HEK293T (cell line): ENCODE results near the gene PRR29.

ENCODE experiments used
- CTCF ChIA-PET: fragments of 350-600 bp; formaldehyde crosslinking; extraction: SDS; loops from one replicate; lab custom pipeline; 2021; ENCODE audit warnings: antibody characterized with exemption, inconsistent platforms; lab: Yijun Ruan, JAX
- POLR2A ChIA-PET: fragments of 350-600 bp; formaldehyde crosslinking; extraction: SDS; loops from one replicate; lab custom pipeline; 2020; ENCODE audit warnings: antibody characterized with exemption, inconsistent platforms; lab: Yijun Ruan, JAX
- DNase-seq: peaks from one replicate; pipeline ENCODE4 v3.0.0; 2012; ENCODE audit warnings: mixed read lengths; ENCODE audit errors: extremely low spot score
- ARNT ChIP-seq: fragments of 450-650 bp; IDR thresholded peaks from 2 replicates; pipeline ENCODE4 v1.6.1; 2017; ENCODE audit warnings: mild to moderate bottlenecking
- BHLHE40 ChIP-seq: fragments of 450-650 bp; IDR thresholded peaks from 2 replicates; pipeline ENCODE4 v1.6.1; 2016; ENCODE audit warnings: mild to moderate bottlenecking, moderate library complexity, borderline replicate concordance
- CTBP1 ChIP-seq: fragments of 450-650 bp; IDR thresholded peaks from 2 replicates; pipeline ENCODE4 v1.6.1; 2016; ENCODE audit warnings: borderline replicate concordance
- ELF4 ChIP-seq: fragments of 450-650 bp; IDR thresholded peaks from 2 replicates; pipeline ENCODE4 v1.6.1; 2017; ENCODE audit warnings: antibody characterized with exemption
- FOXA1 ChIP-seq: fragments of 450-650 bp; IDR thresholded peaks from 2 replicates; pipeline ENCODE4 v1.6.1; 2016; ENCODE audit warnings: mild to moderate bottlenecking
- FOXK2 ChIP-seq: fragments of 450-650 bp; IDR thresholded peaks from 2 replicates; pipeline ENCODE4 v1.6.1; 2016; ENCODE audit warnings: mild to moderate bottlenecking
- FOXM1 ChIP-seq: fragments of 450-650 bp; IDR thresholded peaks from 2 replicates; pipeline ENCODE4 v1.6.1; 2017; ENCODE audit warnings: mild to moderate bottlenecking, borderline replicate concordance
- HDGF ChIP-seq: fragments of 450-650 bp; IDR thresholded peaks from 2 replicates; pipeline ENCODE4 v1.6.1; 2017; ENCODE audit warnings: antibody characterized with exemption, borderline replicate concordance
- L3MBTL2 ChIP-seq: fragments of 450-650 bp; conservative IDR thresholded peaks from 2 replicates; pipeline ENCODE4 v1.6.1; 2016; ENCODE audit warnings: mild to moderate bottlenecking
- LEF1 ChIP-seq: fragments of 450-650 bp; IDR thresholded peaks from 2 replicates; pipeline ENCODE4 v1.6.1; 2017; ENCODE audit warnings: mild to moderate bottlenecking, borderline replicate concordance
- NFRKB ChIP-seq: fragments of 450-650 bp; IDR thresholded peaks from 2 replicates; pipeline ENCODE4 v1.6.1; 2016; ENCODE audit warnings: mild to moderate bottlenecking, moderate library complexity
- SP1 ChIP-seq: fragments of 450-650 bp; IDR thresholded peaks from 2 replicates; pipeline ENCODE4 v1.6.1; 2017
- SUZ12 ChIP-seq: fragments of 450-650 bp; IDR thresholded peaks from 2 replicates; pipeline ENCODE4 v1.6.1; 2016; ENCODE audit warnings: mild to moderate bottlenecking
- TARDBP ChIP-seq: fragments of 450-650 bp; IDR thresholded peaks from 2 replicates; pipeline ENCODE4 v1.6.1; 2016
- ZNF384 ChIP-seq: fragments of 450-650 bp; IDR thresholded peaks from 2 replicates; pipeline ENCODE4 v1.6.1; 2016
- TF ChIP-seq, protein P1 (sequence below): fragments of 450-650 bp; IDR thresholded peaks from 2 replicates; pipeline ENCODE4 v1.6.1; 2016

The PRR29 gene

GRCh38 chr17:63955791-63956190, 42.4 kb upstream of the PRR29 start:
- no peak for TF ChIP-seq FOXA1
- no peak for TF ChIP-seq FOXK2
- TF ChIP-seq TARDBP: no peak
- no peak for TF ChIP-seq SP1
- no peak for TF ChIP-seq FOXM1
- no peak for TF ChIP-seq NFRKB
- no peak for TF ChIP-seq ELF4
- TF ChIP-seq, protein P1, sequence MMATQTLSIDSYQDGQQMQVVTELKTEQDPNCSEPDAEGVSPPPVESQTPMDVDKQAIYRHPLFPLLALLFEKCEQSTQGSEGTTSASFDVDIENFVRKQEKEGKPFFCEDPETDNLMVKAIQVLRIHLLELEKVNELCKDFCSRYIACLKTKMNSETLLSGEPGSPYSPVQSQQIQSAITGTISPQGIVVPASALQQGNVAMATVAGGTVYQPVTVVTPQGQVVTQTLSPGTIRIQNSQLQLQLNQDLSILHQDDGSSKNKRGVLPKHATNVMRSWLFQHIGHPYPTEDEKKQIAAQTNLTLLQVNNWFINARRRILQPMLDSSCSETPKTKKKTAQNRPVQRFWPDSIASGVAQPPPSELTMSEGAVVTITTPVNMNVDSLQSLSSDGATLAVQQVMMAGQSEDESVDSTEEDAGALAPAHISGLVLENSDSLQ: no peak
- no peak for TF ChIP-seq L3MBTL2
- TF ChIP-seq ARNT: no peak
- TF ChIP-seq LEF1: no peak
- no peak for TF ChIP-seq CTBP1
- no peak for TF ChIP-seq SUZ12
- TF ChIP-seq HDGF: no peak
- no peak for TF ChIP-seq BHLHE40
- TF ChIP-seq ZNF384: no peak
- ChIA-PET POLR2A (no interaction called here), CTCF (interaction anchor here (2.3 kb wide), 1 partner anchor 9 kb away, joined by 7 read pairs; no protein-coding TSS in a partner anchor)

DNA sequence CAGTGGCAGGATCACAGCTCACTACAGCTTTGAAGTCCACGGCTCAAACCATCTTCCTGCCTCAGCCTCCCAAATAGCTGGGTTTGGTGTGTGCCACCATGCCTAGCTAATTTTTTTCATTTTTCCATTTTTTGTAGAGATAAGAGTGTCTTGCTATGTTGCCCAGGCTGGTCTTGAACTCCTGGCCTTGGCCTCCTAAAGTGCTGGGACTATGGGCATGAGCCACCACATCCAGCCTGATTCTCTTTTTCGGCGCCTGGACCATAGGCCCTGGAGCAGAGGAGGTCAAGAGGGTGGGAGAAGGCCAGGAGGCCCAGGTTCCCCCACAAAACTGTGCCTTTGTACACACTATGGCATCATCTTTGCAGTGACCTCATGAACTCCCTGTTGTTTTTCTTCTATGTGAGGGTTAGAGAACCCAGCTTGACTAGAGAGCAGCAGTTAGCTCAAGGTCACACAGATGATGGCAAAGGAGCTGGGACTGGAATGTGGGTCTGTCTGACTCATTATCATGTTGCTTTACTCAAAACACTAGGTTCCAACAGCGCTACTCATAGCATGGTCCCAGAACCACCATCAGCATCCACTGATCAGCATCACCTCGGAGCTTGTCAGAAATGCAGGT, 41.7 kb upstream of the PRR29 start:
- CTCF ChIA-PET: interaction anchor here (2.3 kb wide), 1 partner anchor 10 kb away, joined by 7 read pairs; no protein-coding TSS in a partner anchor
- no peak for DNase-seq
- TF ChIP-seq ELF4 (no peak), FOXA1 (no peak), BHLHE40 (no peak), FOXK2 (no peak), L3MBTL2 (no peak), LEF1 (no peak), TARDBP (no peak)
- POLR2A ChIA-PET: no interaction called here

More at GRCh38 chr17:63955791-63956190, 42.4 kb upstream of the PRR29 start:
- no peak for DNase-seq

- ChIA-PET CTCF (no interaction called here), POLR2A (no interaction called here)
- no peak for TF ChIP-seq NFRKB
- no peak for TF ChIP-seq HDGF
- TF ChIP-seq FOXK2: no peak
- no peak for TF ChIP-seq ZNF384
- no peak for TF ChIP-seq SP1
- TF ChIP-seq SUZ12: no peak
- no peak for TF ChIP-seq ELF4
- TF ChIP-seq BHLHE40: no peak
- TF ChIP-seq L3MBTL2: no peak
- no peak for TF ChIP-seq LEF1
- TF ChIP-seq FOXM1: no peak
- no peak for DNase-seq
Observed at GRCh38 chr17:63960006-63960405, 38.1 kb upstream of the PRR29 start.

GRCh38 chr17:63960430-63960829, 37.7 kb upstream of the PRR29 start:
- POLR2A ChIA-PET: no interaction called here
- CTCF ChIA-PET: no interaction called here
- TF ChIP-seq SUZ12 (no peak), L3MBTL2 (no peak), FOXM1 (no peak), BHLHE40 (no peak), SP1 (no peak), LEF1 (no peak), NFRKB (no peak), ARNT (no peak), CTBP1 (no peak), TARDBP (no peak), FOXK2 (no peak), ZNF384 (no peak)
- TF ChIP-seq, protein P1: no peak
- no peak for DNase-seq

DNA sequence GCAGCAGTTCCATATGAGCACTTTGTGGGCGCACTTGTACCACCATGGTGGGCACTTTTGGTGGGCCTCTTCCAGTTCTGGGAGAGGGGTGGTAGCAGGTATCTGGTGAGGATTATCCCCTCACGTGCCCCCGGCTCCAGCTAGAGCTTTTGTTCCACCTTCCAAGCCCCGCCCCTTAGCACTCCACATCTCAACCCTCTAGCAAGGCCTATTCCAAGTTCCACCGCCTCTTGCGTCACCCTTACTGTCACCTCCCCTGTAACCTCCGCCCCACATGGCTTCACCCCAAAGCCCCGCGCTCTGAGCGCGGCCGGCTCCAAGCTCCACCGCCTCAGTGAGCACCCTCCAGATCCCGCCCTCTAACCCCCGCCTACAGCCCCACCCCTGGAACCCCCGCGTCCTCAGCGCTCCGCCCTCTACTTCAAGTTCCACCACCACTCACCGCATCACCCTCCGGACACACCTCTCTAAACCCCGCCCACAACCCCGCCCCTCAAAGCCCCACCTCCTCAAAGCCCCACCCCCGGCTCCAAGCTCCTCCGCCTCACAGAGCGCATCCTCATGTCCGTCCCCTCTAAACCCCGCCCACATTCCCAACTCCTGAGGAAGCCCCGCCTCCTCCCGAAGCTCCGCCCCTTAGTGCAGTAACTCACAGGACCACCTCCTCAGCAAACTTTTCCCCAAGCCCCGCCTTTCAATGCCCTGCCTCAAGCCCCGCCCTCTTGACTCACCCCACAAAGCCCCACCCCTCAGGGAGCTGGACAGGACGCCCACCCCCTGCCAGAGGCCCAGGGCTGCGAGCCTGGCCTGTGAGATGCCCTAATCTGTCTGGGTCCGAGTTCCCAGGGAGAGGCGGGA, 36.6 kb upstream of the PRR29 start:
- ChIA-PET POLR2A (no interaction called here), CTCF (interaction anchor here (0.7 to 1.0 kb wide), 4 partner anchors 11 to 71 kb away, joined by 3 to 4 read pairs (median 3); no protein-coding TSS in a partner anchor)
- TF ChIP-seq L3MBTL2 (0 out of 2 replicates have a peak, but pooled peaks have one; percentile 22), SP1 (no peak; the same call in 1 of the 2 replicates)
- peak; percentile 98 for DNase-seq

DNA sequence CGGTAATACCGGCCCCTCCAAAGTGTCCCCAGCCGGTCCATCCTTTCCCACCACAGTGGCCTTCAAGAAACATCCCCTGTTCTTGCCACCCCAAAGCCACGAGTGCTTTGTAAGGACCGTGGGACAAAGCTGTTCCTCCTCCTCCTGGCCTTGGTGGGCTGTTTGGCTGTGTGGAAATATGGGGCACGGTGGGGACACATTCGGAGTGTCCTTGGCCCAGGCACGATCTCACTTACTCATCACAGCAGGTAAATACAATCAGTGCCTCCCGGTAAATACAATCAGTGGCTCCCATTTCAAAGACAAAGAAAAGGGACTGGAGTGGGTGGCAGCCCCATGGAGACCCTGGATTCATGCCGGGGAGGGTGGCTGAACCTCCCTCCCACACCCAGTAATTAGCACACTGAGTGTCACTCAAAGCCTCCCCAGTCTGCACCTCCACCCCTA, 35.8 kb upstream of the PRR29 start:
- TF ChIP-seq ZNF384 (no peak), ARNT (no peak), LEF1 (no peak), HDGF (no peak), FOXA1 (no peak), L3MBTL2 (no peak), ELF4 (no peak), BHLHE40 (no peak), CTBP1 (no peak), TARDBP (no peak), FOXK2 (no peak), FOXM1 (no peak), NFRKB (no peak), SUZ12 (no peak), SP1 (no peak)
- TF ChIP-seq, protein P1: no peak
- no peak for DNase-seq
- ChIA-PET CTCF (interaction anchor here (0.8 to 1.0 kb wide), 2 partner anchors 12 to 64 kb away, joined by 3 to 4 read pairs; no protein-coding TSS in a partner anchor), POLR2A (no interaction called here)
